CD4-positive, alpha-beta T cell (primary cell): ENCODE results near the gene SACM1L. TPM values are rescaled to one million over a fixed set of nuclear protein-coding genes. Genes with fewer than 3 reads are reported as not detected.

Source experiments
- ATAC-seq: fragments of 200-7000 bp; cut with Tn5 transposase; one replicate; pipeline ENCODE4 v1.10.0; 2022; ENCODE audit warnings: mild to moderate bottlenecking; ENCODE audit not compliant: poor library complexity
- CTCF ChIA-PET: fragments of 350-600 bp; sonication (Branson Sonifier 250); formaldehyde crosslinking; loops from one replicate; lab custom pipeline; 2021; ENCODE audit warnings: antibody characterized with exemption, inconsistent platforms; lab: Charles Lee
- POLR2A ChIA-PET: fragments of 350-600 bp; sonication (Branson Sonifier 250); formaldehyde crosslinking; loops from one replicate; lab custom pipeline; 2021; ENCODE audit warnings: antibody characterized with exemption, inconsistent platforms; lab: Charles Lee
- DNase-seq, 14 experiments: peaks; one replicate each; pipeline ENCODE4 v3.0.0-alpha.2; 2013 to 2020; ENCODE audit warnings: mixed read lengths in 2 of 14
- H3K27ac ChIP-seq, 2 donors: one replicate each; pipeline versions ENCODE4 v1.5.1 to v1.7.0; 2013; ENCODE audit warnings: low read length in 2 of 2, low read depth in 1 of 2, mild to moderate bottlenecking in 1 of 2
- H3K27me3 ChIP-seq, 2 experiments: 1 replicate in 1 of 2; 2 replicates in 1 of 2; pipeline versions ENCODE4 v1.6.1 to v1.7.0; 2013; ENCODE audit warnings: low read length in 2 of 2, control low read depth in 1 of 2, mild to moderate bottlenecking in 1 of 2, moderate library complexity in 1 of 2; ENCODE audit not compliant: insufficient read depth in 2 of 2, control insufficient read depth in 1 of 2
- H3K36me3 ChIP-seq: one replicate; pipeline ENCODE4 v1.6.1; 2013; ENCODE audit warnings: low read length, control low read depth; ENCODE audit not compliant: insufficient read depth
- H3K4me1 ChIP-seq: one replicate; pipeline ENCODE4 v1.6.1; 2013; ENCODE audit warnings: low read length, control low read depth; ENCODE audit not compliant: insufficient read depth
- H3K4me3 ChIP-seq: one replicate; pipeline ENCODE4 v1.5.1; 2013; ENCODE audit warnings: mild to moderate bottlenecking, low read length, moderate library complexity
- H3K9me3 ChIP-seq, 2 experiments: 1 replicate in 1 of 2; 2 replicates in 1 of 2; pipeline versions ENCODE4 v1.6.1 to v1.7.0; 2013; ENCODE audit warnings: low read length in 2 of 2, mild to moderate bottlenecking in 2 of 2, control low read depth in 1 of 2, moderate library complexity in 1 of 2; ENCODE audit not compliant: control insufficient read depth in 1 of 2, insufficient read depth in 1 of 2
- H3K27ac Mint-ChIP-seq: one replicate; pipeline ENCODE4 v1.8.0; 2020; ENCODE audit warnings: mixed read lengths
- H3K27me3 Mint-ChIP-seq: one replicate; pipeline ENCODE4 v1.8.0; 2021; ENCODE audit warnings: mixed read lengths
- H3K36me3 Mint-ChIP-seq: one replicate; pipeline ENCODE4 v1.8.0; 2021; ENCODE audit warnings: low read depth, mixed read lengths
- H3K4me1 Mint-ChIP-seq: one replicate; pipeline ENCODE4 v1.8.0; 2021; ENCODE audit warnings: low read depth, mixed read lengths
- H3K4me3 Mint-ChIP-seq: one replicate; pipeline ENCODE4 v1.8.0; 2020; ENCODE audit warnings: mild to moderate bottlenecking, mixed read lengths
- H3K9me3 Mint-ChIP-seq: one replicate; pipeline ENCODE4 v1.8.0; 2020; ENCODE audit warnings: mixed read lengths
- CTCF ChIP-seq: fragments of 200-600 bp; IDR thresholded peaks from one replicate; pipeline ENCODE4 v1.8.0; 2022; ENCODE audit warnings: antibody characterized with exemption, mild to moderate bottlenecking
- intact Hi-C, 2 experiments: fragments of 100-400 bp; cut with DNase I in 1 of 2; cut with micrococcal nuclease in 1 of 2; formaldehyde crosslinking; loops; one replicate each; pipeline versions ENCODE4 v1.15.1 to v1.9.0; 2023 to 2025; cut with DNase I, micrococcal nuclease
- total RNA-seq, 174 experiments: library from RNA in 2 of 174; stranded (reverse) in 2 of 174; gene quantifications; one replicate each; pipeline ENCODE4 v1.2.3 and lab custom pipeline; 2021 to 2026

SACM1L gene
- total RNA-seq, 2 experiments from 2014 or later: 41.9 to 44.3 TPM

- peaks cover 4% of the 10 kb centered on the region for H3K4me1 ChIP-seq
- no peak overlapping the region for H3K4me3 ChIP-seq
- no peak for TF ChIP-seq CTCF
- Mint-ChIP-seq H3K36me3 (no peaks in the 10 kb centered on the region), H3K4me1 (no peaks in the 10 kb centered on the region), H3K4me3 (no peak overlapping the region), H3K9me3 (no peaks in the 10 kb centered on the region), H3K27me3 (no peaks in the 10 kb centered on the region), H3K27ac (no peak overlapping the region)
- no peak for DNase-seq
- H3K36me3 ChIP-seq: no peaks in the 10 kb centered on the region
- no peaks in the 10 kb centered on the region for H3K27me3 ChIP-seq
- ATAC-seq: no peak
- ChIA-PET CTCF (no interaction called here), POLR2A (no interaction called here)
- no peak overlapping the region for H3K27ac ChIP-seq
- intact Hi-C loops: no loop called here
- H3K9me3 ChIP-seq: peaks cover 0 to 3% of the 10 kb centered on the region in 2 experiments
These were observed 76.8 kb downstream of the SACM1L start for GRCh38 chr3:45765958-45766357.

- ATAC-seq (no peak), DNase-seq (no peak)
- Histone ChIP-seq H3K27me3 (no peaks in the 10 kb centered on the region), H3K36me3 (no peaks in the 10 kb centered on the region), H3K4me3 (no peak overlapping the region), H3K27ac (no peak overlapping the region), H3K9me3 (no peaks in the 10 kb centered on the region), H3K4me1 (peaks cover 10% of the 10 kb centered on the region)
- ChIA-PET CTCF (no interaction called here), POLR2A (no interaction called here)
- H3K36me3 Mint-ChIP-seq: no peaks in the 10 kb centered on the region
- H3K27ac Mint-ChIP-seq: no peak overlapping the region
- no peaks in the 10 kb centered on the region for H3K27me3 Mint-ChIP-seq
- H3K9me3 Mint-ChIP-seq: no peaks in the 10 kb centered on the region
- intact Hi-C loops: no loop called here
- no peak overlapping the region for H3K4me3 Mint-ChIP-seq
- no peak for TF ChIP-seq CTCF
- H3K4me1 Mint-ChIP-seq: peaks cover 19% of the 10 kb centered on the region
These were observed 82.1 kb downstream of the SACM1L start for GRCh38 chr3:45771166-45771775.

- Mint-ChIP-seq H3K36me3 (no peaks in the 10 kb centered on the region), H3K27ac (no peak overlapping the region), H3K27me3 (no peaks in the 10 kb centered on the region), H3K4me1 (peaks cover 19% of the 10 kb centered on the region), H3K4me3 (no peak overlapping the region), H3K9me3 (no peaks in the 10 kb centered on the region)
- DNase-seq (no peak), ATAC-seq (no peak)
- no peak overlapping the region for H3K27ac ChIP-seq
- TF ChIP-seq CTCF: no peak
- H3K27me3 ChIP-seq: peaks cover 0 to under 1% of the 10 kb centered on the region in 2 experiments
- H3K9me3 ChIP-seq: no peaks in the 10 kb centered on the region
- H3K4me1 ChIP-seq: peaks cover 10% of the 10 kb centered on the region
- no peaks in the 10 kb centered on the region for H3K36me3 ChIP-seq
- H3K4me3 ChIP-seq: no peak overlapping the region
- intact Hi-C loops: no loop called here
- ChIA-PET POLR2A (no interaction called here), CTCF (no interaction called here)
These were observed 82.6 kb downstream of the SACM1L start for GRCh38 chr3:45771831-45772230.
